ENCODE results near the gene CELF2.

- TF ChIP-seq CTCF (IDR thresholded peaks at IDR 0.05) (no peak), POLR2A (IDR thresholded peaks at IDR 0.05) (no peak)
These were observed 132.1 kb downstream of the CELF2 start for GRCh38 chr10:11149807-11150141.
